ENCODE data around the gene MACROH2A1.
"Not testable (repeated sequence)": the region's sequence is repeated elsewhere in the genome, so short reads cannot be mapped to it uniquely, and the experiment has no call there.

The MACROH2A1 gene

DNA sequence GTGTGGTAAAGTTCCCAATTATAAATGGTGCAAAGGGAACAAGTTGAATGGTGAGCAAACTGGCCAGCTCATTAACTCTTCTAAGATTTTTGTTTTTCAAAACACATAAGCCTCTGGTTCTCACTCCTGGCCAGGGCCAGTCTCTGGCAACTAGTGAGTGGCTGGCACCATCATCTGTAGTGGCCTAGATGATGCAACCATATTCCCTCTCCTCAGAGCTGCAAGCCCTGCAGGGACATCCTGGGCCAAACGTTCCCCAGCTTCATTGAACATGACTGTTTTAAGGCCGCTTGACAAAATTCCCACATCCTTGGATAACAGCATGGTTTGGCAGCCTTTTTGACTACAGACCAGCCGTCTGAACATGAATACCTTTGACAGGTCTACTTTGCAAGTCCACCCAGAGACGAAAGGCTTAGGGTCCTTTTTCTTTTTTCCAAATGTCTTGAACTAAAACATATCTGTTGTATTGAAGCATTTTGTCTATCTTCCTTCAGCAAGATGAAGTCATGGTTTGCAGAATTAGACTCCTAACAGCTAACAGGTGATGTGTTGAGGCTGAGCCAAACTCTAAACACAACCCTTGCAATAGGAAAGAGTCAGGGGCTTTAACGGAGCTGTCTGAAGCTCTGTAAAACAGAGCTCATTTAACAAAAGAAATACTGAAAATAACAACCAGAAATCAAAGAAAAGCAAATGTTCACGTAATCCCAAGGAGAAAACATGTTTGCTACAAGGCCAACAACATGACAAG lies 23.8 kb downstream of the MACROH2A1 start:
- DNase-seq, result no peak

DNA sequence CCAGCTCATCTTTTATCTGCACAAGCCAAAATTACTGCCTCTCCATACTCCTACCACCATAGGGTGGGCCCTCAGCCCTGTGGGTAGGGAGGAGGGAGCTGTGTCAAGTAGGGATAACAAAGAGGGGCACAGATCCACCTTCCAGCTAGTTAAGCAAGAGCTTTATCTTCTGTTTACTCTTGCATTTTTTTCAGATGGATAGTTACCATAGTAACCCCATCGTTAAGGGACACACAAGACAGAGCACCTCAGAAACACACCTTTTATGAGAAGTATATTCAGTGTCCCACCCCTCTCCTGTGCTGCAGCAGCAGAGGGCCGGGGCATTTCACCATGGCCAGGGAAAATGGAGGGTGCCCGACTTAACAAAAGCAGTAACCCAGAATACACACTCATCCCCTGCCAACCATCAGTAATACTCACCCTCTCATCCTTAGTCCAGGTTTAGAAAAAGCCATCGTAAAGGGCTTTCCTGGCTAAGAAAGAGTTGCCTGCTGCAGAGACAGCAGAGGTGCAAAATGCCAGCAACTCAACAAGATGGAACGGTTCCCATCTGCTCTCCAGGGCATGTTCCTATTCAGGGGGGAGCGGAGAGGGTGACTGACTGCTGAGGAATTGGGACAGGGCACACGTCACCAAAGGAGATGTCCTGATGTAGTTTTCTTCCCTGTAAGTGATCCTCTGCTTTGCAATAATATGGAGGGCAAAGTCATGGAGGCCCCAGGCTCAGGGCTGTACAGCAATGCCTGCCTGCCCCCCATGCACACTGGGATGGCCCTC lies 25.1 kb downstream of the MACROH2A1 start:
- DNase-seq, result no peak

DNA sequence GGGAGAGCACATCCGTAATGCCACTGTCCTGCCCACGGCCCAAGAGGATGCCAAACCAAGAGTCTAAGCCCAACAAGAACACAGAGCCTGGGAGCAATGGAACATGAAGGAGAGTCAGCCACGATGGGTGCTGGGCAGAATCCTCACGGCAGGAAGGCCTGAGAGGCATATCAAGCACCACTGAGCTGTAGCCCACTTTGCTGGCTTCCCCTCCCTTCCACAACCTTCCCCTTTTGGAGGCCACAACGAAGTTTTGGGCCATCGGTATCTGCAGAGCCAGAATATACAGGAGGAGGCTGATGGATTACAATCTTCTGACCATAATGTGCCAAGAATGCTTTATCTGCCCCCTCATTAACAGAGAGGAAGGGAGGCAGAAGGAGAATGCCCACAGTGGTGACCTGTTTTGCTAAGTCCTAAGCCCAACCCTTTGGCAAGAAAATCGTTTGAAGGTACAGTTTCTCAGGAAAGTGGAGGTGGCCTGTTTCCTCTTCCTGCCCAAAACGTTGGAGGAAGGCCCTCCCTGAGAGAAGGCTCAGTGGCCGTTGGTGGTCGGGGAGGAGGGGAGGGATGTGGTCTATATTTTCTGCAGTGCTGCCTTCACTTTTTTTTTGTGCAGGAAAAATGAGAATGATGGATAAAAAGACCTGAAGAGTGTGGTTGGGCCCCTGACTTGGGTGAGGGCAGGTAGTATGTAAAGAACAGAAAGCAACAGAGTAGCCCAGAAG lies 26.2 kb downstream of the MACROH2A1 start:
- DNase-seq, result no peak

DNA sequence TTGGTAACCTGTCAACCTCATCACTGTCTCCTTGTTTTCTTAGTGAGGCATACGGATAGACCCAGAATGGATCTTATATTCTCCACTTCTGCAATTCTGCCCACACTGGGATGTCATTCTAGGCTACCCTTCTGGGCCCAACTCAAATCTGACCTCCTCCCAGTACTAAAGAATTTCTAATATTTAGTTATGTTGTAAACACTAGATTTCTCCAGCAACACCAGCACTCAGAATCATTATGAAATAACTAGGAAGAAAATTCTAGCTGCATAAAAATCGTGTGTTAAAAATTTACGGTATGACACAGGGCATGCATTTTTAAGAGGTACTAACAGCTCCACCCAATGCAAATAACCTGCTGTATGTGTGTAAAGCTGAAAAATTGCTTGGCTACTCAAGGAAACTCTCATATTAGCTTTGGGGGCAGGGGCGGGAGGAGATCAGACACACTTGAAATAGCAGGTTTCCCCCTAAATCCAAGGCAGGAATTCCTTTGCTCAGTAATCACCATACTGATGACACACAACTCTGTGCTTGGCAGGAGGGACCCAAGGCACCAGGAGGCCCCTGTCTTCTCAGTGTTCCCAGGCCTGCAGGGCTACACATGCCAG lies 27.3 kb downstream of the MACROH2A1 start:
- DNase-seq, result no peak

DNA sequence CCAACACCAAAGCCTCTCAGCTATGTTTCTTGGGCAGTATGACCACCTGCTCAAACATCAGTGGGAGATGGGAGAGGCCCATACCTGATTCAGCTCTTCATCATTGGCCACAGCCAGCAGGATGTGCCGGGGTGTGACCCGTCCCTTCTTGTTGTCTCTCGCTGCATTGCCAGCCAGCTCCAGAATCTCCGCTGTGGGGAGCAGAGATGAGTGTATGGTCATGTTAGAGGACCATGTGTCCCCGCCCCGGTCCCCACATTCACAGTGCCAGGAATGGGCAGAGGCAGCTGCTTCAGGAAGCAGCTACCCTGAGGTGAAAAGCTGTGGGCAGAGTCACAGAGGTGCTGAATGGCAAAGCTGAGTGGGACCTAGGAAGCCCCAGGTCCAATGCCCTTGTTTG lies 29.1 kb downstream of the MACROH2A1 start:
- no peak for DNase-seq

DNA sequence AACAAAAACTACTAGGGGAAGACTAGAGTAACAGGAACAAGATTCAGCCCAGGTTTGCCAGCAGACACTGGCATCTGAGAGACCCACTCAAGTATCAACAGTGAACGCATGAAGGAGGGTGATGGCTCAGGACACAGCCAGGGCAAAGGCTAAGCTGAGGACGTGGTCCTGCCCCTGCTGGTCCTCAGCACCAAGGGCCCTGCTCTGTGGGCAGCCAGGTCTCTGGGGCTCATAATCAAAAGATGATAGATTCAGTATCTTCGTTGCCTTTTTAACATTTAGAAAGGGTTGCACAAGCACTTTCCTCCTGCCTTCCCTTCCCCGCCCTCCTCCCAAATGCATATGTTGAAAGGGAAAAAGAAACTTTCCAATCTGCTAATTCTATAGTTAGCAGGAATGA lies 31.5 kb downstream of the MACROH2A1 start:
- no peak for DNase-seq

DNA sequence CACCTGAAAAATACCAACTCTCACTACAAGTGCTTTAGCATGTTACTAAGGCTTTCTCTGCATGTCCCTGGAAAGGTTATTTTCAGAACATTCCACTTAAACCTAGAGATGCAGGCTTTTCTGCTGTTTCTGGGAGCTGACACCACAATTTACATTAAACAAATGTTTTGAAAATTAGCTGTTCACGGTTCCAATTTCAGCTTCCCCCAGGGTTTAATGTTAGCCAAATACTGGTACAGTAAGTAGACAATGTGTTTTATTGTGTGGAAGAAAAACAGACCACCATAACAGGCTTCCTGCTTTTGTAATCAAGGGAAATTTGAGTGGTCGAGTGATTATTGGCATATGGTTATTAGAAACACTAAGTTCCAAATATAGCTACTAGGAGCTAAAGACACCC lies 32.0 kb downstream of the MACROH2A1 start:
- DNase-seq, result no peak

DNA sequence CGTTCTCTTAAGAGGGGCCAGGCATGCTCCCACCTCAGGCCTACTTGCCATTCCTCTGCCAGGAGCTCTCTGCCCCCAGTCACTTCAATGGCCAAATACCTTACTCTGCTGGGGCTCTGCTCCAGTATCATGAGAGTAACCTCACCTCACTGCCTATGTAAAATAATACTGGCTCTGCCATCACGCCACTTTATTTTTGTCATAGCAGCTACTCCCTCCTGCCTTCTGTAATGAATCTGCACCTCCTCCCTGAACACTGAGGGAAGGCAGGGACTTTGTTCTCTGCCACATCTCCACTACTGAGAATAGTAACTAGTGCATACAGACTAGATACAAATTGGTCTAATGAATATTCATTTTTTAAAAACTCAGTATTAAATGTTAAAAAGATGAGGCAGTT lies 33.8 kb downstream of the MACROH2A1 start:
- DNase-seq, result no peak

DNA sequence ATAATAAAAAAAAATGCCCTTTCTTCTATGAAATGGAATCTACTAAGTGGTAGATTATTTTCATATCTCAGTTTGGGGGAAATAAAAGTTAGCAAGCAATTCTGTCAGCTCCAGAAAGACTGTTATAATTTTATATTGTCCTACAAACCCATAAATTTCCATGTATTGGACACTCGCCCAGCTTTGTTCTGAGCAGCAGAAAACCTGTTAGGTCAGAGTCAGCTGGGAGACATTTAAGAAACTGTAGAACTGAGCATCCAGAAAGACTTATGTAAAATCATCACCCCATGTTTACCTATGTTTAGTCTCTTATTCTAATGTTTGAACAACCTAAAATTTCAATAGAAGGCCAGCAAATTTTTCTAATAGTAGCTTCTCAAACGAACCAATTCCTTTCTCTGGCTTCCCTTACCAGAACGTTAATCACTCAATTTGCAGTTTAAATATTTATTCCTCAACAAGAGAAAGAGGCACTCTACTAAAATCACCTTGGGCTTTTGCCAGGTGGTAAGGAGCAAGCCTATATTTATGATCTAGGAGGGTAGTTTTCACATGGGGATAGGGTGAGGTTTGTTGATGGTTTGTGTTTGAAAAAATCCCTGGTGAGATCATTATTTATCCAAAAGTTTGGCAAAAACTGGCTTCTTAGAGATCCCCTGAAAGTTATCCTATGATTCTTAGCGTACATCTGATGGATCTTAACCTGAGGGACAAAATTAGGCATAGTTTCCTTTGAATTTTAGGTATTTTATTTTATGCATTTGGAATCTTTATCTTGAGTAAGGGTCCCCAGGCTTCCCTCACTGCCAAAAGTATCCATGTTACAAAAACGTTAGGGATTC lies 34.4 kb downstream of the MACROH2A1 start:
- no peak for DNase-seq

DNA sequence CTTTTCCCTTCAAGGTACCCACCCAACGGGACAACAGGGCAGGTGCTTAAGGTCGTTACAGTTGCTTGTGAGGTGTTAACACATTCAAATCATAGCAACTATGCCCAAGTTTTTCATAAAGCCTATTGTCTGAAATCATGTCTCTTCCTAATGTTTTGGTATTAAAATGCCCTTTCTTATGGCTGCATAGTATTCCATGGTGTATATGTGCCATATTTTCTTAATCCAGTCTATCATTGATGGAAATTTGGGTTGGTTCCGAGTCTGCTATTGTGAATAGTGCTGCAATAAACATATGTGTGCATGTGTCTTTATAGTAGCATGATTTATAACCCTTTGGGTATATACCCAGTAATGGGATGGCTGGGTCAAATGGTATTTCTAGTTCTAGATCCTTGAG lies 35.7 kb downstream of the MACROH2A1 start:
- not testable (repeated sequence) for DNase-seq

DNA sequence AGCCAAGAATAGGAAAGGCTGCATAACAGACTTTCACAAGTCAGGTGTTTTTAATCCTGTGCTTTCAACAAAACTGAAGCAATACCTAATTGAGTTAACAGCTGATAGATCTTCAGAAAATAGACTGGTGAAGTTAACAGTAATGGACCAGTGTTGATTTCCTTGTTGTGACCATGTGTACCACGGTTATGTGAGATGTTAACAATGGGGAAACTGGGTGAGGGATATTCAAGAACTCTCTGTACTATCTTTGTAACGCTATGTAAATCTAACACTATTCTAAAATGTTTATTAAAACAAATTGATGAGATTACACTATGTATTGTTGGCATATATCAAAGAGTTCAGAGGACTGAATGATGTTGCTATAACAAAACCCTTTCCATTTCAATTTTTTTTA lies 36.9 kb downstream of the MACROH2A1 start:
- no peak for DNase-seq

DNA sequence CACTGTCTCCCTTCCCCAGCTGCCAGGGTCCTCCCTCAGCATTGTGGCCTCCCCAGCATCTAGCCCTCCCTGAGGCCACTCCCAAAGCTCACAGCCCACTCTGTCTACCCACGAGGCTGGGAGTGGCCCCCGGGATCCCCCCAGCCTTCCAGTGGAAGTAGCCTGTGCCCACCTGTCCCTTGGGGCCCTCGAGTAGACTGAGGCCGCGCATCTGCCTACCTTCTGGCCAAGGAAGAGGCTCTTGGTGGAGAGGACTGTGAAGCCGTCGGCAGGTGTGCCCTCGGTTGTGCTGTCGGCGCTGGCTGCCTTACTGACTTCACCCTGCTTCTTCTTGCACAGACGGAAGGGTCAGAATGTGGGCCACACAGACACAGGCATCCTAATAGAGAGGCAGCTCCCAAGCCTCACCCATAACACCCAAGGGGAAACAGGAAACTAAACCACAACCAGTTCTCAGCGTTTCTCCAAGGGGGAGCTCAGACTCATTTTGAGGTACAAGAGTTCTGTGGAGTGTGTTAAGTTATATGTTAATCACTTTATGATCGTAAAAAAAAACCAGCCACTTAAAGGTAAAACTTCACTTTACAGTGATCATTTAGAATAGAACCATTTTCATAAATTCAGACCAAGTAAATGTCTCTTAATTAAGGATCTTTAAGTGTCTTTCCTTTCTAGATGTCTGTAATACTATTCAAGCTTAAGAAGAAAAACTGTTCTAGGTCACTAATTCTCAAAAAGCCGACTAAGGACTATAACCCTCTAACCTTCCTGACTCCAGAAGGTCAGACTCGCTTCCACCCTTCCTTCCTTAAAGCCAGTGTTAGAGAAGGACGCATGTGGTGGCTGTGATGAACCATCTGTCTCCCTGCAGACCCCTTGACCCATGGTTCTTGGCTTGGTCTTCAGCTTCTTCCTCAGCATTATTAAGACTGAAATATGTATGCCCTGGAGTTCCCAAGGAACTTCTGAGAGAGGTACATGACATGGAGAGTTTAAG lies 38.5 kb downstream of the MACROH2A1 start:
- no peak for DNase-seq

DNA sequence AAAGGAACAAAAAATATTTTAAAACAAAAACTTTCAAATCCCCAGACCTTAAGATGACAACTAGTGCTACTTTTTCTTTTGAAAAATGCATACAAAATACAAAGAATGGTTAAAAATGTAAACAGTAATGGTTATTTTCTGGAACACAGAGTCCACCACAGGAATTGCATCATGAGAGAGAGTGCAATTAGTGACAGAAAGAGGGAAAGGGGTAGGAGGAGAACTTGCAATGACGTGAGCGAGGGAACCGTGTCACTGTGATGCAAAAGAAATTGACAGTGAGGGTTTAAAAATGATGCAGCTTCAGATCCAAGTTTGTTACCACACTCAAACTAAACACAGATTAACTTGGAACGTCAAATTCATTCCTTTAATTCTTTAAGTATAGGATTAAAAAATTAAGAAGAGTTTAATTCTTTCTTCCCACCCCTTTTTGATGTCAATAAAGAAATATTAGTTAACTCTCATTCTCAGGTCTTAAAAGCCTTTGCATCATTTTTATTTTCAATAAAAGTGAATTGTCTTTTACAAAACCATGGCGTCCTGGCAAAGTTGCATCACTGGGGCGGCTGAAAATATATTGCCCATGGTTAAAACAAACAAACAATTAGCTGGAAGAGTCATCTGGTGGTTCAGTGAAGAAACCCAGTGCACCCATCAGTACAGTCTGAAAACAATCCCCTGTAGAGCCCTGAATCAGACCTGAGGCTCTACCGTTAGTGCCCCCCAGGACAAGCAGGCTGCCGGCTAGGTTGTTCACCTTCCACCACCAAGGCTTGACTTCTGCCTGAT lies 39.5 kb downstream of the MACROH2A1 start:
- DNase-seq, result no peak

DNA sequence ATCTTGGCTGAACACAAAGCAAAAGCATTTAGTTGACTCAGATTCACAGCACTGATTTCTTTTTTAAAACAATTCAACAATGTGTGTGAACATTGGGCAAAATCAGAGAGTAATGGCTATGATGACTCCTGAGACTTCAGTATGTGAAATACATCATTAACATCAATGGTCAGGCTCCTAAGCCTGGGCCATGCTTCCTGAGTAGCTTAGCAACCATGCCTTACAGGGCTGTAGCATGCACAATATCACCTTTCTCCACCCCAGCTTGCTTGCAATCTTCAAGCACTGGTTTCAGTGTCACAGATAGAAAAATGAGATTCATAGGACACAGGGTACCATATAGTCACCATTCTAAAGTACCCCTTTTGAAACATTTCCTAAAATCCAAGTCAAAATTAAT lies 41.3 kb downstream of the MACROH2A1 start:
- DNase-seq, result no peak

DNA sequence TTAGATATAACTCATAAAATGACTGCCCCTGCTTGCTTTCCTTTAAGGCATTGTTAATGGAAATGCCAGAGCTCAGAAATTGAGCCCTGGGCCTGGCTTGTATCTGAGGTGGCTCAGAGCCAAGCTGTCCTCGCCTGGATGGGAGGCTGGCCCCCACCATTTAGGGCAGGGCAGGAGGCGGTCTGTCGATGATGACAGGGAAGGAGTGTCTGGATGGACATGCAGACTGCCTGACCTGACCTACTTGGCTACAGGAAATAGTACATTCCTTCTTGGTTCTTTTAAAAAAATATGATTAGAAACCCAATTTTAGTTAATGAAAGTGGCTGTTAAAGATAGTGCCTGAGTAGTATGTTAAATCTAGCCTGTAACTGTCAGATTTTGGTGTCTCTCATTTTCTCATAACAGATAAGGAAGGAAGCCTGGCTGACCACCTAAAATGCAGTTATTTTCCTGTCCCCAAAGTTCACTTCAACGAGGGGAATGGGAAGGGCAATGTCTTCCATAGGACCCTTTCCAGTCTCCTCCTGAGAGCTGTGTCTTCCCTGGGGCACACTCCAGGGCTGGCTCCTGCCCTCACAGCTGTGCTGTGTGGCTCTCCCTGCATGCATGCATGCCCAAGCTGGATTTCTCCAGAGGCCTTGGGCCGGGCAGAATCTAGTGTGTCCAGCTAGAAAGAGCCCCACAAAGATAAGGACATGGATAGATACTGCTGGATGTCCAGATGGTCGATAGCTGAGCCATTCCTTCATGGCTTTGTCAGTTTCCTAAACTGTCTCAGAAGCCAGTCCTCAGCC lies 42.3 kb downstream of the MACROH2A1 start:
- DNase-seq, result no peak

DNA sequence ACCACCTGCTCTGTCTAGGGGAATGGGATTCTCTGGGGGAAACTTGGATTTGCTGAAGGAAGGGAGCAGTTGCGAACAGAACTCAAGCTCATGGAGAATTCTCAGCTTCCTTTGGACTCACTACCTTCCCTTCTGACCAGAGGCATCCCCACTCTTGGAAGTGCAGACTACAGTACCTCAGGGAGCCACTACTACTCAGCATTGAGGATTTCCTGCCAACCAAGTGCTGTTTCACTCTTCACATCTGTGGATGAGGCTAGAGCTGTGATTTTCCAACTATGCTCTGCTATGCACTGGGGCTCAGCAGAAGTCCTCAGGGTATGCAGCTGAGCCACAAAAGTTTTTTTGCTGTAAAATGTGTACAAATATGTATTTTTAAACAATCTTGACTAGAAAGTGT lies 43.9 kb downstream of the MACROH2A1 start:
- DNase-seq, result no peak

DNA sequence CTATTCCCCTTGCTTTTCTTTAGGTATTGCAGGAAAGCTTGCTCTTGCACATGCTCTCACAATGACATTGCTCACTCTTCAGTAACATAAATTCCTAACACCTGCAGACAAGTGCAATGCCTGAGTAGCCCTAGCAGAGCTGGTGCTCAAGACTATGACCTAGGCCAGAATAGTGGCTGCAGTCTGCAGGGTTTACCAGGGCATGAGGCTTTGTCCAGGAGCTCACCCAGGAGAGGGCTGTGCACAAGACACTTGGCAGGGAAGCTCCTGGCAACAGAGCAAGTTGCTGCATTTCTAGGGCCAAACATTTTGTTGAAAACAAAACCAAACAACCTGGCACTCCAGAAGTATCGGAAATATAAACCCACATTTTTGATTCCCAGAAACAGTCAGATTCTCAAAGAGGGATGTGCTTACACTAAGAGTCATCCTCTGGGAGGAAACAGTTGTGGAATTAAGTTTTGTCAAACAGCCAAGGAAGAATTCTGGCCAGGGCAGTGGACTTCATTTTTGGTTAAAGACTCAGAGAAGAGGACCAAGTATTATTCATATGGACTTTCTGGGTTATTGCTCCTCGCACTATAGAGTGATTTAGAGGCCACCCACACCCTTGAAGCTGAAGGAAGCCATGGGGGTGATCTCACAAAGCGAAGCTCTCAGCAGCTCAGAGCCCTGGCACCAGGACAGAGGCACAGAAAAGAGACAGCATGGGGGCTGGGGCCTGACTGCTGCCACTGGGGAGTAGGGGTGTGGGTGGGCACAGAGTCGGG lies 44.9 kb downstream of the MACROH2A1 start:
- no peak for DNase-seq

DNA sequence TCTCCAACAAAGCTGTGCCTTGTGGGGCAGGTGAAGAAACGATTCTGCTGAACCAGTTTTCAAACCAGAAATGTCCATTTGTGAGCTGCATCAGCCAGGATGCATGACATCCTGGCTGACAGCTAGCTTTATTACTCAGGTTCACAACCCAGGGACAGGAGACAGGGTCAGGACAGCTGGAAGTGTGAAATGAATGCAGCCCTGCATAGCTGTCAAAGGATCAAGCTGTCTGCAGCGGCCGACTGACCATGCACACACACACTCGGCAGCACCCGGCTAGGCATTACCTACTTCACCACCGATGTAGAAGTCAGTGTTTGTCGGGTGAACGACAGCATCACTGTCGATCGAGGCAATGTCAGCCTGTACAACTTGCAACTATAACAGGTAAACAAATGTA lies 48.5 kb downstream of the MACROH2A1 start:
- no peak for DNase-seq

DNA sequence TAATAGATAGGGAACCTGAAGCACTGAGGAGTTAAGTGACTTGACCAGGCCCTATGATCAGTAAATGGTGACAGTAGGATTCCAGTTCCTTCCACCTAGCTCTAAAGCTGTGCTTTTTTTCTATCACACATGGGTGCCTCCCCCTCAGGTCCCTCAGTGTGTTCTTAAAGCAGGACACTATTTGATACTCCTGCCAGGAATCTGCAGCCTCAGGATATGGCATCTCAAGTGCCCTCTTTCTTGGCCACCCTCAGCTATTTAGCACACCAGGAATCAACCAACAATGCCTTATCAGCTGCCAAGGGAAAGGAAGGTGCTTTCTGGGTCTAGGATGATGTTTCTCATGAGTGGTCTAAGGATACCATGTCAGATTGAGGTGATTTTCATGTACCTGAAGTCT lies 49.1 kb downstream of the MACROH2A1 start:
- no peak for DNase-seq
